DND-41 (cell line): Measurements from ENCODE around the gene TAX1BP3.
A peak's percentile ranks its signal among the peaks of the same experiment; 100 is the strongest.

ENCODE experiments used
- ATAC-seq: fragments of 200-7000 bp; cut with Tn5 transposase; 3 replicates; pipeline ENCODE4 v1.9.1; 2021; ENCODE audit warnings: low read depth; ENCODE audit not compliant: insufficient read depth
- DNase-seq: peaks from one replicate; pipeline ENCODE4 v3.0.0-alpha.2; 2020
- H2AFZ ChIP-seq: 2 replicates; pipeline ENCODE4 v1.6.0; 2012; ENCODE audit warnings: low read depth, low read length
- H3K27ac ChIP-seq: 2 replicates; pipeline ENCODE4 v1.5.1; 2012; ENCODE audit warnings: low read length, inconsistent platforms
- H3K27me3 ChIP-seq: fragments of 200-600 bp; sonication (generic); 2 replicates; pipeline ENCODE4 v1.6.0; 2012; ENCODE audit warnings: low read length, mild to moderate bottlenecking, inconsistent platforms; ENCODE audit not compliant: insufficient read depth, poor library complexity
- H3K36me3 ChIP-seq: 2 replicates; pipeline ENCODE4 v1.5.1; 2012; ENCODE audit warnings: low read length, inconsistent platforms; ENCODE audit not compliant: insufficient read depth
- H3K4me1 ChIP-seq: 2 replicates; pipeline ENCODE4 v1.5.1; 2012; ENCODE audit warnings: mild to moderate bottlenecking, low read length; ENCODE audit not compliant: insufficient read depth
- H3K4me2 ChIP-seq: 2 replicates; pipeline ENCODE4 v1.6.0; 2012; ENCODE audit warnings: mild to moderate bottlenecking, moderate library complexity, low read length, inconsistent platforms; ENCODE audit not compliant: insufficient read depth
- H3K4me3 ChIP-seq, 2 experiments: fragments of 200-600 bp in 1 of 2; shearing (Covaris generic) in 1 of 2; 2 replicates each; pipeline ENCODE4 v1.5.1; 2012 to 2016; ENCODE audit warnings: inconsistent platforms in 2 of 2, low read length in 2 of 2, mild to moderate bottlenecking in 2 of 2, low read depth in 1 of 2, moderate library complexity in 1 of 2
- H3K79me2 ChIP-seq: 2 replicates; pipeline ENCODE4 v1.6.0; 2012; ENCODE audit warnings: low read length, inconsistent platforms; ENCODE audit not compliant: insufficient read depth
- H3K9ac ChIP-seq: 2 replicates; pipeline ENCODE4 v1.6.0; 2012; ENCODE audit warnings: low read depth, mild to moderate bottlenecking, inconsistent platforms, low read length, moderate library complexity
- H3K9me3 ChIP-seq: 2 replicates; pipeline ENCODE4 v1.5.1; 2012; ENCODE audit warnings: low read length, moderate library complexity, mild to moderate bottlenecking, inconsistent platforms; ENCODE audit not compliant: insufficient read depth, severe bottlenecking
- H4K20me1 ChIP-seq: 2 replicates; pipeline ENCODE4 v1.6.0; 2012; ENCODE audit warnings: low read length; ENCODE audit not compliant: insufficient read depth
- EZH2 ChIP-seq: IDR thresholded peaks from 3 replicates; pipeline ENCODE4 v1.6.1; 2012; ENCODE audit warnings: borderline replicate concordance, low read depth, mild to moderate bottlenecking, moderate library complexity, low read length, inconsistent platforms; ENCODE audit not compliant: severe bottlenecking
- TF ChIP-seq, protein P1 (sequence below): IDR thresholded peaks from 2 replicates; pipeline ENCODE4 v1.5.1; 2012; ENCODE audit warnings: borderline replicate concordance, low read length, moderate library complexity, mild to moderate bottlenecking; ENCODE audit not compliant: poor library complexity, severe bottlenecking; ENCODE audit errors: extremely low read depth

Gene TAX1BP3

DNA sequence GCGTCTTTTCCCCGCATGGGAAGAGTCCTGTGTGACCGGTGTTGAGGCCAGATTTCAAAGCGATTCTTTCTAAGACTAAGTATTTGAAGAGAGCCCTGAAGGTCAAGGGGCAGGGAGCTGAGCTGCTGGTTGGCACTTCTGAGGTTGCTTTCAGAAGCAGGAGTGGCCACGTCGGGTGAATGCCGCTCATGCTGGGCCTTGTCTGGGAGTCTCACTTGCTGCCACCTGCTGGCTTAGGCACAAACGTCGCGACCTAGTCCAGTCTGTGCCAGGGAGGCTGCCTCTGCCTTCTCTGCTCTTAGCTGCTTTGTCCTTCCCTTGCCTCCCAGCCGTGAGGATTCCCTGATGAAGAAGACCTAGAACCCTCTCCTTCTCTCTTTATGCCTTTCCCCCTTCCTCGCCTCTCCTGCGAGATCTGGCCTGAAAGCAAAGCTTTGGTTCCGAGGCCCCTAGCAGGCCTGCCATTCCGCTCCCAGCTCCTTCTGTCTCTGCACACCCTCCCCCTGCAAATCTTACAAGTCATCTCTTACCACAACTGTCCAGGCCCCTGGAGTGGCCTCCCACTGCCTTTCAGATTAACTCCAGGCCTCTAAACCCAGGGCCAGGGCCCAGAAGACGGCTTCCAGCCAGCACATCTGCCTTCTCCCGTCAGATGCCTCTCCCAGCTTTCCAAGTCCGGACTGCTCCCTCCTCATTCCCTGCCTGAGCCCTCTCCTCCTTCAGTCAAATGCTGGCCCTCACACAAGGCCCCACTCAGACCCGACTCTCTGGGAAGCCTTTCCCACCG lies 20.4 kb downstream of the TAX1BP3 start:
- no peaks in the 10 kb centered on the region for H3K4me1 ChIP-seq
- no peak overlapping the region for H3K27ac ChIP-seq
- TF ChIP-seq, protein P1, sequence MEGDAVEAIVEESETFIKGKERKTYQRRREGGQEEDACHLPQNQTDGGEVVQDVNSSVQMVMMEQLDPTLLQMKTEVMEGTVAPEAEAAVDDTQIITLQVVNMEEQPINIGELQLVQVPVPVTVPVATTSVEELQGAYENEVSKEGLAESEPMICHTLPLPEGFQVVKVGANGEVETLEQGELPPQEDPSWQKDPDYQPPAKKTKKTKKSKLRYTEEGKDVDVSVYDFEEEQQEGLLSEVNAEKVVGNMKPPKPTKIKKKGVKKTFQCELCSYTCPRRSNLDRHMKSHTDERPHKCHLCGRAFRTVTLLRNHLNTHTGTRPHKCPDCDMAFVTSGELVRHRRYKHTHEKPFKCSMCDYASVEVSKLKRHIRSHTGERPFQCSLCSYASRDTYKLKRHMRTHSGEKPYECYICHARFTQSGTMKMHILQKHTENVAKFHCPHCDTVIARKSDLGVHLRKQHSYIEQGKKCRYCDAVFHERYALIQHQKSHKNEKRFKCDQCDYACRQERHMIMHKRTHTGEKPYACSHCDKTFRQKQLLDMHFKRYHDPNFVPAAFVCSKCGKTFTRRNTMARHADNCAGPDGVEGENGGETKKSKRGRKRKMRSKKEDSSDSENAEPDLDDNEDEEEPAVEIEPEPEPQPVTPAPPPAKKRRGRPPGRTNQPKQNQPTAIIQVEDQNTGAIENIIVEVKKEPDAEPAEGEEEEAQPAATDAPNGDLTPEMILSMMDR, result peak; percentile 61
- TF ChIP-seq EZH2, result no peak
- no peak overlapping the region for H3K4me3 ChIP-seq
- no peaks in the 10 kb centered on the region for H3K27me3 ChIP-seq
- no peak overlapping the region for H3K4me2 ChIP-seq
- H2AFZ ChIP-seq, result no peak overlapping the region
- H3K79me2 ChIP-seq, result no peaks in the 10 kb centered on the region
- H3K9ac ChIP-seq, result no peak overlapping the region
- peaks cover 4% of the 10 kb centered on the region; the same call in 1 of the 2 replicates for H4K20me1 ChIP-seq
- H3K9me3 ChIP-seq, result no peaks in the 10 kb centered on the region
- ATAC-seq, result peak; percentile 79
- peak; percentile 47 for DNase-seq
- H3K36me3 ChIP-seq, result peaks cover 16% of the 10 kb centered on the region; the same call in 1 of the 2 replicates

DNA sequence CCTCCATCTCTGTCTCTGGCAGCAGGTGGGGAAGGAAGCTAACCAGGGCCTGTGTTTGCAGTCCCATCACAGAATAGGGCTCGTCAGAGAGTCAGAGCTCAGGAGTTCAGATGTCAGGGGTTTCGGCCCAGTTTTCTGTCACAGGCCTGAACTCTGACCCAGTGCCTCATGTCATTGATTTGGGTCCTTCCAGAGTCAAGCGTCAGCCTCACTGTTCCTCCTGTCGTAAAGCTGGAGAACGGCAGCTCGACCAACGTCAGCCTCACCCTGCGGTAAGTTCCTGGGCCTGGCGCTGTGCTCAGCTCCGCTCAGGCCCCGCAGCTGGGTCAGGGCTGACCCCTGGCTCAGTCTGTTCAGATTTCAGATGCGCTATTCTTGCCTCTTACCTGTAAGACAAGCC lies 21.1 kb downstream of the TAX1BP3 start:
- no peak for ATAC-seq
- no peaks in the 10 kb centered on the region for H3K4me1 ChIP-seq
- no peaks in the 10 kb centered on the region for H3K79me2 ChIP-seq
- no peak overlapping the region for H2AFZ ChIP-seq
- H3K4me2 ChIP-seq, result no peak overlapping the region
- peaks cover 16% of the 10 kb centered on the region; the same call in 1 of the 2 replicates for H3K36me3 ChIP-seq
- no peak overlapping the region for H3K27ac ChIP-seq
- H3K4me3 ChIP-seq, result no peak overlapping the region
- peaks cover 4% of the 10 kb centered on the region; the same call in 1 of the 2 replicates for H4K20me1 ChIP-seq
- TF ChIP-seq, protein P1, result no peak
- TF ChIP-seq EZH2, result no peak
- H3K9ac ChIP-seq, result no peak overlapping the region
- H3K27me3 ChIP-seq, result no peaks in the 10 kb centered on the region
- DNase-seq, result no peak
- H3K9me3 ChIP-seq, result no peaks in the 10 kb centered on the region

DNA sequence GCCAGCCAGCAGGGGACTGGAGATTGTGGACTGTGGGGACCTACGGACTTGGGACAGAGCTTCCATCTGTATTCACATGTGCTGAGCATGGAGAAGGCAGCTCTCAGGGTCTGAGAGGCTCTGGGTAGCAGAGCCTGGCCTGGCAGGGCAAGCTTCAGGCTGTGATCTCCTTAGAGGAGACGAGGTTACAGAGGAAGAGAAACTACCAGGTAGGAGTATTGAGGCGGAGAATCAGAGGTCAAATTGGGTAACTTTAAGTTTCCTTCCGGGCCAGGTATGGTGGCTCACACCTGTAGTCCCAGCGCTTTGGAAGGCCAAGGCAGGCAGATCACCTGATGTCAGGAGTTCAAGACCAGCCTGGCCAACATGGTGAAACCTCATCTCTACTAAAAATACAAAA lies 23.1 kb downstream of the TAX1BP3 start:
- Histone ChIP-seq H3K4me2 (no peak overlapping the region), H3K9ac (no peak overlapping the region), H3K79me2 (no peaks in the 10 kb centered on the region), H3K27ac (no peak overlapping the region), H3K36me3 (peaks cover 16% of the 10 kb centered on the region; the same call in 1 of the 2 replicates), H4K20me1 (peaks cover 4% of the 10 kb centered on the region; the same call in 1 of the 2 replicates), H3K4me1 (no peaks in the 10 kb centered on the region), H3K4me3 (no peak overlapping the region), H2AFZ (no peak overlapping the region), H3K9me3 (no peaks in the 10 kb centered on the region), H3K27me3 (no peaks in the 10 kb centered on the region)
- DNase-seq (no peak), ATAC-seq (no peak)
- TF ChIP-seq EZH2, result no peak
- TF ChIP-seq, protein P1, result no peak
